ENCODE data around the gene CUX1. TPM values are rescaled to one million over a fixed set of nuclear protein-coding genes. Genes with fewer than 3 reads are reported as not detected.
"Not testable (repeated sequence)": the region's sequence is repeated elsewhere in the genome, so short reads cannot be mapped to it uniquely, and the experiment has no call there.

The CUX1 gene
- total RNA-seq, 3 donors from 2014 or later, result 35.1 to 54.4 (median 41.1) TPM

- no peaks in the 10 kb centered on the region for H3K9me3 ChIP-seq
- no peak for DNase-seq (ENCODE audit: low spot score in 2 of 2)
- H3K36me3 ChIP-seq, result no peaks in the 10 kb centered on the region
- no peaks in the 10 kb centered on the region for H3K27me3 ChIP-seq
- H3K27ac ChIP-seq, result no peak overlapping the region
- H3K4me3 ChIP-seq, result no peak overlapping the region
- no peaks in the 10 kb centered on the region for H3K4me1 ChIP-seq
- TF ChIP-seq POLR2AphosphoS5 (IDR thresholded peaks at IDR 0.05) (no peak), CTCF (IDR thresholded peaks at IDR 0.05) (no peak), POLR2A (IDR thresholded peaks at IDR 0.05) (no peak)
- intact Hi-C loops (cut with DNase I; ENCODE audit: low total_unique reads), result no loop called here
Measured at GRCh38 chr7:101867265-101867664, 49.8 kb downstream of the CUX1 start.

DNA sequence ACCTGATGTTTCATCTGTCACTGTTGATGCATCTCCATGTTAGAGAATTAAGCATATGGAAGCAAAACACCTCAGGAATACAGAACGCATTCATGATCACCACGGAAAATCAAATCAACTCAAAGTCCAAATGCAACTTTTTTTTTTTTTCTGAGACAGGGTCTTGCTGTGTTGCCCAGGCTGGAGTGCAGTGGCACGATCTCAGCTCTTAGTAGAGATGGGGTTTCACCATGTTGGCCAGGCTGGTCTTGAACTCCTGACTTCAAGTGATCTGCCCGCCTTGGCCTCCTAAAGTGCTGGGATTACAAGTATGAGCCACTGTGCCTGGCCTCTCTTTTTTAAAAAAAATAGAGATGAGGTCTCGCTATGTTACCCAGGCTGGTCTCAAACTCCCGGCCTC, 50.3 kb downstream of the CUX1 start:
- H3K36me3 ChIP-seq; H3K4me3 ChIP-seq; DNase-seq (ENCODE audit: low spot score in 2 of 2); intact Hi-C loops (cut with DNase I; ENCODE audit: low total_unique reads); H3K27ac ChIP-seq; H3K9me3 ChIP-seq; H3K27me3 ChIP-seq; H3K4me1 ChIP-seq: not testable (repeated sequence)

DNA sequence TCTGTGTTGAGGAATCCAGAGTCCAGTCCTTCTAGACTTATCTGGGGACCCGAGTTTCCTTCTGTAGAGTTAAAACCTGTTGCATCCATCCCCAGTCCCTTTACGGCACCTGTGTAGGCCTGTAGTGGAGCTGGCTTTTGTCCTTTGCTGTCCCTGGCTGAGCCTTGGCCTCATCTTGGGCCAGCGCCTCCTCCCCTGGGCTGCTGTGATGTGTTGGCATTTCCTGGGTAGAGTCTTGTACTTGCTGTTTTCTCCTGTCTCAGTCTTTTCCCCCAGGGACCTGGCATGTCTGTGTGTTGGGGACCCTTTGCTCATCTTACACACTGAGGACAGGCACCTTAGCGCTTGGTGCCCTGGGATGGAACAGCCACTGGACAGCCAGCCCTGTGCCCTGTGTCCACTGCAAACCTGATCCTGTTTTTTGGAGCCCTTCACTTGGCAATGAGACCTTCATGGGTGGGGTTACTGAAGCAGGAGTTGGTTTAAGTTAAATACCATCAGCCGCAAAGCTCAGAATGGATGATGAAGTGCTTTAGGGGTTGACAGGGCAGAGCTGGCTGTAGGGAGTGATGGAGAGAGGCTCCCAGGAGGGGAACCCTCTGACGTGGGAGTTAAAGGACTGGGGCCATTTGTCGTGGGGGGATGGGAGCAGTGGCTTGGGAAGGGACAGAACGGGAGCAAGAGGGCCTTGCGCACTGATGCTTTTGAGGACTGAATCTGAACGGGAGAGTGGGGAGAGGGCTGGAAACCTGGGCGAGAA, 50.9 kb downstream of the CUX1 start:
- no peaks in the 10 kb centered on the region for H3K27me3 ChIP-seq
- TF ChIP-seq CTCF (IDR thresholded peaks at IDR 0.05), result no peak
- no peak for TF ChIP-seq POLR2AphosphoS5 (IDR thresholded peaks at IDR 0.05)
- TF ChIP-seq POLR2A (IDR thresholded peaks at IDR 0.05), result no peak

DNA sequence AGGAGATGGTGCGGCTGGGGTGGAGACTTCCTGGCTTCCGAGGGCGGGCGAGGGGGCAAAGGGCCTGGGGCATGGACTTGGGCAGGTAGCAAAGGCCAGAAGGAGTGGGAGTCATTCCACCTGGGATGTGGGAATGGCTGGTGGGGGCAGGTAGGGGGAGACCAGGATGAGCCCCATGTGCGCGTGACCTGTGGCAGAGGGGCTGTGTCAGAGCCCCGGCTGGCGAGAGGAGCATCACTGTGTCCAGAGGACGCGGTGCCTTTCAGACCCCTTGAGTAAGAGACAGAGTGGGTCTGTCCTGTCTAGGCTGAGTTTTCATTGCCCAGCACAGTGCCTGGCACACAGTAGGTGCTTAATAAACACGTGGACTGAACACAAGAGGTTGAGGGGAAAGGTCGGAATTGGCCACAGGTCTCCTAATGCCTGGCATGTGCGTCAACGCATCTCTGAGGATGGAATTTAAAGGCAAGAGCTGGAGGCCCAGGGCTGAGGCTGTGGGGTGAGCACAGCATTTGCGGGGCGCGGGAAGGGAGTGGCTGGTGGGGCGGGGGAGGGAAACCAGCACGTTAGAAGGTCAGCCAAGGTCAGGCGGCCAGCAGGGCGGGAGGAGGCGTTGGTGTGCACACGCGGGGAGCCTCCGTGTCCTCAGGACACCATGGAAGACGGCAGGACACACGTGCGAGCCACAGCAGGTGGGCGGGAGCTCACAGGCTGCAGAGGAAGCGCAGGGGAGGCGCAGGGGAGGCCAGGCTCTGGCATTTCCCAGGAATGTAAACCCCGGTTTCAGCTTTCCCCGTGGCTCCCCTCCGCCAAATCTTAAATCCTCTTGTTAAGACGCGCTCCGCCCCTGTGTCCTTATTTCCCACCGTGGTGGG, 51.8 kb downstream of the CUX1 start:
- no peaks in the 10 kb centered on the region for H3K4me1 ChIP-seq
- no peak for DNase-seq (ENCODE audit: low spot score in 2 of 2)
- no peaks in the 10 kb centered on the region for H3K27me3 ChIP-seq
- H3K27ac ChIP-seq, result no peak overlapping the region
- no peak overlapping the region for H3K4me3 ChIP-seq
- H3K36me3 ChIP-seq, result no peaks in the 10 kb centered on the region
- intact Hi-C loops (cut with DNase I; ENCODE audit: low total_unique reads), result no loop called here
- TF ChIP-seq POLR2A (IDR thresholded peaks at IDR 0.05) (no peak), CTCF (IDR thresholded peaks at IDR 0.05) (no peak), POLR2AphosphoS5 (IDR thresholded peaks at IDR 0.05) (no peak)
- H3K9me3 ChIP-seq, result no peaks in the 10 kb centered on the region

More for the DNA sequence above, 50.9 kb downstream of the CUX1 start:
- H3K4me3 ChIP-seq, result no peak overlapping the region
- H3K27ac ChIP-seq, result no peak overlapping the region
- no peaks in the 10 kb centered on the region for H3K36me3 ChIP-seq
- no peaks in the 10 kb centered on the region for H3K9me3 ChIP-seq
- no peak for DNase-seq (ENCODE audit: low spot score in 2 of 2)
- no peaks in the 10 kb centered on the region for H3K4me1 ChIP-seq
- intact Hi-C loops (cut with DNase I; ENCODE audit: low total_unique reads), result no loop called here

- Histone ChIP-seq H3K27me3 (no peaks in the 10 kb centered on the region), H3K4me3 (no peak overlapping the region), H3K36me3 (no peaks in the 10 kb centered on the region), H3K4me1 (no peaks in the 10 kb centered on the region), H3K9me3 (no peaks in the 10 kb centered on the region), H3K27ac (peak overlapping the region in 1 of 2 donors; percentile 56)
- no peak for DNase-seq (ENCODE audit: low spot score in 2 of 2)
- TF ChIP-seq POLR2A (IDR thresholded peaks at IDR 0.05) (no peak), POLR2AphosphoS5 (IDR thresholded peaks at IDR 0.05) (no peak), CTCF (IDR thresholded peaks at IDR 0.05) (no peak)
- intact Hi-C loops (cut with DNase I; ENCODE audit: low total_unique reads), result loop anchor here (10.0 kb wide), 1 partner anchor 1295 kb away; the partner anchor contains the start of gene SAP25
Measured at GRCh38 chr7:101869901-101870290, 52.5 kb downstream of the CUX1 start.

Measured in breast epithelium (tissue), 4 donors.